CD4-positive, alpha-beta T cell treated with Interleukin-4 for 1 hour (primary cell): ENCODE results near the gene FAF1.
"Not testable (repeated sequence)": the region's sequence is repeated elsewhere in the genome, so short reads cannot be mapped to it uniquely, and the experiment has no call there.

Experiments
- DNase-seq, 2 donors: peaks; one replicate each; pipeline ENCODE4 v3.0.0-alpha.2; 2020 to 2022

Gene FAF1

GRCh38 chr1:50952566-50952965 is 7.5 kb downstream of the FAF1 start:
- DNase-seq, result not testable (repeated sequence)

GRCh38 chr1:50950396-50950795 is 9.7 kb downstream of the FAF1 start:
- DNase-seq, result no peak

- DNase-seq, result no peak
Measured at GRCh38 chr1:50949286-50949982, 10.6 kb downstream of the FAF1 start.

GRCh38 chr1:50942334-50942733 is 17.7 kb downstream of the FAF1 start:
- no peak for DNase-seq

- no peak for DNase-seq
Measured at GRCh38 chr1:50940291-50940690, 19.8 kb downstream of the FAF1 start.

- DNase-seq, result no peak
Measured at GRCh38 chr1:50936321-50936720, 23.7 kb downstream of the FAF1 start.

- DNase-seq, result not testable (repeated sequence)
Measured at GRCh38 chr1:50935276-50935675, 24.8 kb downstream of the FAF1 start.

- DNase-seq, result no peak
Measured at GRCh38 chr1:50934838-50935237, 25.2 kb downstream of the FAF1 start.

GRCh38 chr1:50933770-50934169 is 26.3 kb downstream of the FAF1 start:
- not testable (repeated sequence) for DNase-seq

GRCh38 chr1:50932043-50932442 is 28.0 kb downstream of the FAF1 start:
- DNase-seq, result not testable (repeated sequence)

- no peak for DNase-seq
Measured at GRCh38 chr1:50930965-50931737, 28.9 kb downstream of the FAF1 start.

- DNase-seq, result no peak
Measured at GRCh38 chr1:50930193-50930592, 29.9 kb downstream of the FAF1 start.

- peak in 1 of 2 donors; percentile 34 for DNase-seq
Measured at GRCh38 chr1:50929376-50929958, 30.6 kb downstream of the FAF1 start.

- DNase-seq, result no peak
Measured at GRCh38 chr1:50923564-50923963, 36.5 kb downstream of the FAF1 start.

GRCh38 chr1:50921029-50921428 is 39.0 kb downstream of the FAF1 start:
- no peak for DNase-seq

GRCh38 chr1:50920409-50920808 is 39.7 kb downstream of the FAF1 start:
- DNase-seq, result no peak

GRCh38 chr1:50917138-50918137 is 42.6 kb downstream of the FAF1 start:
- DNase-seq, result no peak

- no peak for DNase-seq
Measured at GRCh38 chr1:50915621-50916020, 44.4 kb downstream of the FAF1 start.

GRCh38 chr1:50913954-50914353 is 46.1 kb downstream of the FAF1 start:
- no peak for DNase-seq

GRCh38 chr1:50910356-50910755 is 49.7 kb downstream of the FAF1 start:
- DNase-seq, result not testable (repeated sequence)

GRCh38 chr1:50907610-50908009 is 52.5 kb downstream of the FAF1 start:
- not testable (repeated sequence) for DNase-seq

- not testable (repeated sequence) for DNase-seq
Measured at GRCh38 chr1:50906050-50906449, 54.0 kb downstream of the FAF1 start.

GRCh38 chr1:50902419-50902818 is 57.6 kb downstream of the FAF1 start:
- no peak for DNase-seq
